Measurements from ENCODE around the gene RRAS. TPM values are rescaled to one million over a fixed set of nuclear protein-coding genes. Genes with fewer than 3 reads are reported as not detected.

RRAS gene
- total RNA-seq, 1 donor from 2014 or later = 67.7 TPM

DNA sequence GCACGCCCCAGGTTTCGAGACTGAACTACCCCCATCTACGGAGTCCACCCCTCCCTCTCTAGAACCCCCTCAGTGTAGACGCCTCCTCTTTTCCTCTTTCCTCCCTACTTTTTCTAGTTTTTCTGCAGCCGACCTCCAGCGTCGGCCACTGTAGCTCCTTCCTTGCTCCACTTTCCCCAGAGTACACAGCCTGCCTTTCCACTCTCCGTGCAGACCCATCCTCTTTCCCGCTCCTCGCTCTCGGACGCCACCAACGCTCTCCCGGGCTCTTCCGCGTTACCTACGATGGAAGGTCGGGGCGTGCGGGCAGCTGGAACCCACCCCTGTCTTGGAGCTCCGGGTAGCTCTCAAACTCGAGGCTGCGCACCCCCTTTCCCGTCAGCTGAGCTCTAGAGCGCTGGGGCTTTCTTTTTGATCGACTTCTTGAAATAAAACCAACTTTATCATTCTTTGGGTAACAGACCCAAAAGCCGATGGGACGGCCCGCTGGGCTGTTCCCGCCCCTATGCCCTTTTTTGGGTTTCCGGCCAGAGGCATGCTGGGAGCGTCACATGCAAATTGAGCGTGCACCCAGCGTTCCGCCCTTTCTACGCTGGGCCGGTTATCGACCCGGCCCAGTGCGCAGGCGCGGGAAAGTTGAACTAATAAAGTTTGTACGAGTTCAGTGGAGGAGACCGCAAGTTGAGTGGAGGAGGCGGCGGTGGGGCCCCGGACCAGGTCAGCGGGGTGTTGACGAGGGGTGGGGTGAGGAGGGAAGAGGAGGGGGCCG is 25.6 kb upstream of the RRAS start, which contains the start of the genes BCL2L12 and IRF3:
Gene BCL2L12, plus strand, starts transcription at position 583 of the 769 bp plus-strand sequence. CDS start 760 bp downstream, outside the sequence.
Gene IRF3, minus strand, starts transcription at position 507 of the 769 bp plus-strand sequence. CDS start 1,019 bp downstream, outside the sequence.
- Mint-ChIP-seq H3K27me3 (ENCODE audit: unreplicated experiment) (no peaks in the 10 kb centered on the region), H3K4me3 (ENCODE audit: unreplicated experiment) (peak within 1 kb of the TSS; percentile 92), H3K9me3 (ENCODE audit: unreplicated experiment) (no peaks in the 10 kb centered on the region), H3K27ac (ENCODE audit: unreplicated experiment) (peak within 1 kb of the TSS; percentile 94), H3K4me1 (ENCODE audit: unreplicated experiment) (peaks cover 27% of the 10 kb centered on the region), H3K36me3 (ENCODE audit: unreplicated experiment) (no peaks in the 10 kb centered on the region)
- DNase-seq (ENCODE audit: extremely low spot score, unreplicated experiment) = peak; percentile 99
- TF ChIP-seq, protein P1, sequence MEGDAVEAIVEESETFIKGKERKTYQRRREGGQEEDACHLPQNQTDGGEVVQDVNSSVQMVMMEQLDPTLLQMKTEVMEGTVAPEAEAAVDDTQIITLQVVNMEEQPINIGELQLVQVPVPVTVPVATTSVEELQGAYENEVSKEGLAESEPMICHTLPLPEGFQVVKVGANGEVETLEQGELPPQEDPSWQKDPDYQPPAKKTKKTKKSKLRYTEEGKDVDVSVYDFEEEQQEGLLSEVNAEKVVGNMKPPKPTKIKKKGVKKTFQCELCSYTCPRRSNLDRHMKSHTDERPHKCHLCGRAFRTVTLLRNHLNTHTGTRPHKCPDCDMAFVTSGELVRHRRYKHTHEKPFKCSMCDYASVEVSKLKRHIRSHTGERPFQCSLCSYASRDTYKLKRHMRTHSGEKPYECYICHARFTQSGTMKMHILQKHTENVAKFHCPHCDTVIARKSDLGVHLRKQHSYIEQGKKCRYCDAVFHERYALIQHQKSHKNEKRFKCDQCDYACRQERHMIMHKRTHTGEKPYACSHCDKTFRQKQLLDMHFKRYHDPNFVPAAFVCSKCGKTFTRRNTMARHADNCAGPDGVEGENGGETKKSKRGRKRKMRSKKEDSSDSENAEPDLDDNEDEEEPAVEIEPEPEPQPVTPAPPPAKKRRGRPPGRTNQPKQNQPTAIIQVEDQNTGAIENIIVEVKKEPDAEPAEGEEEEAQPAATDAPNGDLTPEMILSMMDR (IDR thresholded peaks at IDR 0.05) = no peak

DNA sequence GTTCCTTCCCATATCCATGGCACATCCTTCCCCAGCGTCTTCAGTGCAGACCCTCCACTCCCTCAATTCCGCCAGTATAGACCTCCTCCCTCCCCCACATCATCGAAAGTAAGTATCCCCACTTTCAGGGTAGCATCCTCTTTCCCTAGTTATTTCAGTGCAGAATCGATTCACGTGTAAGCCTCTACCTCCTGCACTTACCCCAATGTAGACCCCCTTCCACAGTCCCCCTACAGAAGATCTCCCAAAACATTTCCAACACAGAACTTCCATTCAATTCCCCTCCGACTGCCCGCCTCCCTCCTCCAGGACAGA is 25.1 kb upstream of the RRAS start:
- Mint-ChIP-seq H3K27me3 (ENCODE audit: unreplicated experiment) (no peaks in the 10 kb centered on the region), H3K36me3 (ENCODE audit: unreplicated experiment) (peaks cover 3% of the 10 kb centered on the region), H3K4me1 (ENCODE audit: unreplicated experiment) (peaks cover 27% of the 10 kb centered on the region), H3K9me3 (ENCODE audit: unreplicated experiment) (no peaks in the 10 kb centered on the region), H3K27ac (ENCODE audit: unreplicated experiment) (peak overlapping the region; percentile 94), H3K4me3 (ENCODE audit: unreplicated experiment) (peak overlapping the region; percentile 92)
- TF ChIP-seq, protein P1 (IDR thresholded peaks at IDR 0.05) = no peak
- DNase-seq (ENCODE audit: extremely low spot score, unreplicated experiment) = no peak

- H3K9me3 Mint-ChIP-seq (ENCODE audit: unreplicated experiment) = no peaks in the 10 kb centered on the region
- peaks cover 27% of the 10 kb centered on the region for H3K4me1 Mint-ChIP-seq (ENCODE audit: unreplicated experiment)
- TF ChIP-seq, protein P1 (IDR thresholded peaks at IDR 0.05) = no peak
- peak overlapping the region; percentile 92 for H3K4me3 Mint-ChIP-seq (ENCODE audit: unreplicated experiment)
- H3K36me3 Mint-ChIP-seq (ENCODE audit: unreplicated experiment) = peaks cover 3% of the 10 kb centered on the region
- no peaks in the 10 kb centered on the region for H3K27me3 Mint-ChIP-seq (ENCODE audit: unreplicated experiment)
- peak overlapping the region; percentile 94 for H3K27ac Mint-ChIP-seq (ENCODE audit: unreplicated experiment)
- DNase-seq (ENCODE audit: extremely low spot score, unreplicated experiment) = peak; percentile 93
These were observed 24.5 kb upstream of the RRAS start for GRCh38 chr19:49664171-49665035.

GRCh38 chr19:49663224-49663623 is 23.3 kb upstream of the RRAS start:
- H3K4me3 Mint-ChIP-seq (ENCODE audit: unreplicated experiment) = no peak overlapping the region
- H3K9me3 Mint-ChIP-seq (ENCODE audit: unreplicated experiment) = no peaks in the 10 kb centered on the region
- H3K27ac Mint-ChIP-seq (ENCODE audit: unreplicated experiment) = peak overlapping the region; percentile 94
- peaks cover 27% of the 10 kb centered on the region for H3K4me1 Mint-ChIP-seq (ENCODE audit: unreplicated experiment)
- peaks cover 6% of the 10 kb centered on the region for H3K36me3 Mint-ChIP-seq (ENCODE audit: unreplicated experiment)
- TF ChIP-seq, protein P1 (IDR thresholded peaks at IDR 0.05) = no peak
- no peak for DNase-seq (ENCODE audit: extremely low spot score, unreplicated experiment)
- H3K27me3 Mint-ChIP-seq (ENCODE audit: unreplicated experiment) = no peaks in the 10 kb centered on the region

DNA sequence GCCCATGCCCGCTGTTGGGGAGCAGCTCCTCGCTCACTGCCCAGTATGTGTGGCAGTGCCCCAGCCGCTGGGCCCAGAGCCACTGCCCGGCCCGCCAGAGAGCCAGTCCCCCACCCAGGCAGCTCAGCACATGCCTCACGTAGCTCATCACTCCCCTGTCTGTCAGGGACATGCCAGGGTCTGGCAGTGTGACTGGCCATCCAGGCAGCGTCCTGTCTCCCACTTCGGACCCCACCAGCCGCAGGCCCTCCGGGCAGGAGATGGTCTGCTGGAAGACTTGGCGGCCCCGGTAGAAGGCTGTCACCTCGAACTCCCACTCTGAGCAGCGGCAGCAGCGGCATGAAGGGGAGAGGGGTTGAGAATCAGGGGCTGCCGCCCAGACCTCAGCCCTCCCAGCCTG is 22.1 kb upstream of the RRAS start:
- no peak for DNase-seq (ENCODE audit: extremely low spot score, unreplicated experiment)
- Mint-ChIP-seq H3K27me3 (ENCODE audit: unreplicated experiment) (no peaks in the 10 kb centered on the region), H3K4me1 (ENCODE audit: unreplicated experiment) (peaks cover 22% of the 10 kb centered on the region), H3K9me3 (ENCODE audit: unreplicated experiment) (no peaks in the 10 kb centered on the region), H3K27ac (ENCODE audit: unreplicated experiment) (no peak overlapping the region), H3K4me3 (ENCODE audit: unreplicated experiment) (peak overlapping the region; percentile 29), H3K36me3 (ENCODE audit: unreplicated experiment) (peaks cover 12% of the 10 kb centered on the region)
- TF ChIP-seq, protein P1 (IDR thresholded peaks at IDR 0.05) = no peak
